HG02970 (cell line): Measurements from ENCODE around the gene GPR68.

ENCODE experiments used
- ATAC-seq: cut with Tn5 transposase; IDR thresholded peaks from one replicate; pipeline ENCODE4 v1.9.1; 2021; ENCODE audit warnings: mild to moderate bottlenecking, moderate library complexity, moderate number of reproducible peaks; ENCODE audit not compliant: unreplicated experiment, low FRiP score

The GPR68 gene

GRCh38 chr14:91244501-91244901 is at the start of gene GPR68:
GPR68 (minus strand) TSS chr14:91244704; CDS start chr14:91235050, 9,654 bp downstream.
- ATAC-seq = no peak

DNA sequence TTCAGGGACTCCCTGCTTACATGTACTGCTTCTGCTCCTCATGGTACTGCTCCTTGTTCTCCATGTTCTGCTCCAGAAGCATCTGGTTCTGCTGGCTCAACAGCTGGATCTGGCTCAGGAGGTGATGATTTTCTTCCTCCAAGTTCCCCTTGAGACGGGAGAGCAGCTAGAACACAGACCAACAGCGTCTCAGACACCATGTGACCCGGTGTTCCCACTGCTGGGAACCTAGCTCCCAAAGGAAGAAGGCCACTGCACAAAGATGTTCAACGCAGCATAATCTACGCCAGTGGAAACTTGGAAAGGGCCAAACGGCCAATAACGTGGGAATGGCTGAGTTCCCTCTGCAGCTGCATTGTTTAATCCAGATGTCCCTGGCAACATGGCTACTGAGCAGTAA is 49.6 kb upstream of the GPR68 start:
- ATAC-seq = no peak

GRCh38 chr14:91293281-91293680 is 48.8 kb upstream of the GPR68 start:
- ATAC-seq = no peak

DNA sequence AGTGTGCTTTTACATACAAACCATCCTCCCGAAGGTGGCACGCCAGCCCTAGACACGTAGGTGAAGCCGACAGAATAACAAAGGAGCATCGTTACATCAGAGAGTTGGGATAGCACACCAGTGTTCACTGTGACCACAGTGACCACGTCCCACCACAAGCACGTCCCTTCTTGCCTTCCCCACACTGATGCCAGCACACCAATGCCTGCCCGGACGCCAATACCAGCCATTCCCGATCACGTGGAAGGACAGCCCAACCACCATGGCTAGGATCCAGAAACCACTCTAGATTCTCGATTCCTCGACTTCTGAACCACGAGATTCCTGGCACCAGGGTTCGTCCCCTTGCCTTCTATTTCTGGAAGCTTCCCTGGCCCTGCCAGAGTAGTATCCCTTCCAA is 48.0 kb upstream of the GPR68 start:
- no peak for ATAC-seq

DNA sequence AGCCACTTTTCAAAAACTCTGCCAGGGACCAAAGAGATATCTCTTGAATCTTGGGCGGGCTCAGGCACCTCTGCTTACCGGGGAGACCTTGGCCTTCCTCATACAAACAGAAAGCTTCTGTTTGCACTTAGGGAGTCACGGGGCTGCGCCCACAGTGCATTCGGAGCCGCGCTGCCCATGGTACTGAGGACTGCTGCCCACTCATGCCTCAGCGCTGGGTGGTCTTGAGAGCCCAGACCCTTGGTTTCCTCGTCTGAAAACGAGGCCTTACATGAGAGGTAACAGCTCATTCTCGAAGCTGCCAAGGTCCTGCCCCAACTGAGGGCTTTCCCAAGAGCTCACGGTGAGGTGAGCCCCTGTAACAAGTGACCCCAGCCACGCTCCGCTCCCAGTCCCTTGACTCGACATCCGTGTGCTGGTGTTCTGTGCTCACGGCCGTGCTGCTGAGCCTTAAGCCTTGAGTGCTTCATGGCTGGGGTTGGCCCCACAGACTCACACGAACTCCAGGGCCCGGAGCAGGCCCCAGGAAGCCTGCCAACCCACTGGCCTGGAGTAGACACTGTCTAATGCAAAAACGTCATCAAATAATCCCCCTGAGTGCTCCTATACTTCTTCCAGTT is 47.4 kb upstream of the GPR68 start:
- ATAC-seq = no peak

- no peak for ATAC-seq
Observed at GRCh38 chr14:91290986-91291385, 46.5 kb upstream of the GPR68 start.

DNA sequence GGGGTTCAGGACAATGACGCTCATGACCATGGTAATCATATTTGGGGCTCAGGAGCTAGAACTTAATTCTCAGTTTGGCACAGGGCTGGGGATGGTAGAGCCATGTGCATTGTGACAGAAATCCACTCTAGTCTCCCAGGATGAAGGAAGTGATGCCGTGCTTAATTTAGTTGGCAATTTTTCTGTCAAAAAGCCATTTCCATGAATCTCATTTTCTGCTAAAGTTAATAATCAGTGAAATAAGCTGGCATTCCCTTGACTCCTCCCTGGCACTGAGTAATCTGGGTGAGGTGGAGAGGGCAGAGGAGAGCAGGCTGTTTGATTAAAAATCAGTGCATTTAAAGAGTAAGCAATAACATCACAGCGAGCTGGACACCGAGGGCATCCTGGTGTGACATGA is 45.0 kb upstream of the GPR68 start:
- no peak for ATAC-seq

DNA sequence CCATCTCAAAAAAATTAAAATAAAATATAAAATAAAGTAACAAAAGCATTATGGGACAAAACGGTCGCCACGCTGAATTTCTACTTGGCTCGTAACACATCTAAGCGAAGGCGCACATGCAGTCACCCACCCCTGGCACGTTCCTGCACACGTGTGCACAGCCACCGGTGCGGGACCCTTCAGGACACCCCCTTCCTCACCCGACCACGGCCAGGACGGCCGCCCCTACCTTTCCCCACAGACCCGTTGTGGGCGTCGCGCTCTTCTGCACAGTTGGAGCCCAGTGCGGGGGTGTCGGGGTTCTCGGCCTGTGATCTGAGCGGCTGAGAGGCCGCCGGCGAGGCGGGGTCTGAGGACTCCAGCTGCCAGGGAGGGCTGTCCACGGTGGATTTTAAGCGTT is 44.4 kb upstream of the GPR68 start:
- ATAC-seq = no peak

- ATAC-seq = no peak
Observed at GRCh38 chr14:91286530-91286937, 42.0 kb upstream of the GPR68 start.

DNA sequence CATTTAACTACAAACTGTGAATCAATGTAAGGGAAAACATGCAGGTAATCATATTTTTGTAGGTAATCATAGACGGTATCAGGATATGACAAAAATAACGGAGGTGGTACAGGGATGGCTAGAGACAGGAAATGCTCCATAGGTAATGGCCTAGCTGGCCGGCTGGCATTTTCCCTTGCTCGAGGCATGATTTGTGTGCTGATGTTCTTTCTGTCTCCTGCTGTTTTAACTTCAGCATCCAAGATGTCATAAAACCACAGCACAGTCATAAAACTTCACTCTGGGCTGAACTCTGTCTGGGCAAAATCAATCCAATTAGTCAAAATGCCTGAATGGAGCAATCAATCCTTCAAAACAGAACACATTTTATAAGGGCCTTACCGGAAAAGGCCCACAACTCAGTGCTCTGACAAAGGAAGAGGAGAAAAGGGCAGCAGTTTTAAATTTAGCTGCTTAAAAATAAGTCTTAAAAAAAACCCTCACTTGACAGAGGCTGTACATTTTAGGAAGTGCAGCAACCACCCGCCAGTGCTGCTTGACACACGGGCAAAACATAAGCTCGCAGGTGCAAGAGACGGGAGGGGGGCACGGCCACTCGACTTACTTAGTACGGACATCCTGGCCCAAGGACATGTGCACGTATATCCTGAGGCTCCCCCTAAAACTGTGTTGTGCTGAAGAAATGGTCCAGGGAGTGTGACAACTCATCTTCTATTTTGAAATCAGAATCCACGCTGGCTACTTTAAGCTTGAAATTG is 40.5 kb upstream of the GPR68 start:
- no peak for ATAC-seq

DNA sequence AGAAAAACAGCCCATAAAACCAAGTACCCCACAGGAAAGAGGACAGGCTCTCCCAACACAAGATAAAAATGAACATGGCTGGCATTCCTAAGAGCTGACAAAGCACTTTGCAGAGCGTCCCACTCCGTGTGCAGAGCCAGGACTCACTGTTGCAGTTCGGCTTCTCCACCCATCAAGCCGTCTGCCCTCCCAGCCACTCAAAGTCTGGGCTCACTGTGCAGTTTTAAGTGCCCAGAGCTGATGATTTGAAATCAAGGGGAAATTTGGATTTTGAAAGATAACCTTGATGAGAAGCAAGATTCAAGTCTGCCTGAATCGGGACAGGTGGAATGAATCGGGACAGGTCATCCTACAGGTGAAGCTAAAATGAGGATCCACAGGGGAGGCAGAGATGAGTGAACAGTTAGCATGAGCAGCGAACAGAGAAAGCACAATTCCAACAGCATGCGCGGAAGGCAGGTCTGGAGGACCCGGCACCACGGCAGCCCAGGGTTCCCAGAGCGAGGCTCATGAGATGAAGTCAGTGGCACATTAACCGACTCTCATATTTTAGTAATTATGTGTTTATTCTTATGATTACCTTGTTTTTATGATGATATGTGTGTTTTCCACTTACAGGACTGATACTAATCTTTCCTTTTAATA is 39.8 kb upstream of the GPR68 start:
- ATAC-seq = no peak

GRCh38 chr14:91283666-91284065 is 39.2 kb upstream of the GPR68 start:
- no peak for ATAC-seq

- no peak for ATAC-seq
Observed at GRCh38 chr14:91282954-91283645, 38.6 kb upstream of the GPR68 start.

GRCh38 chr14:91281346-91281745 is 36.8 kb upstream of the GPR68 start:
- no peak for ATAC-seq

GRCh38 chr14:91280129-91280528 is 35.6 kb upstream of the GPR68 start:
- no peak for ATAC-seq

DNA sequence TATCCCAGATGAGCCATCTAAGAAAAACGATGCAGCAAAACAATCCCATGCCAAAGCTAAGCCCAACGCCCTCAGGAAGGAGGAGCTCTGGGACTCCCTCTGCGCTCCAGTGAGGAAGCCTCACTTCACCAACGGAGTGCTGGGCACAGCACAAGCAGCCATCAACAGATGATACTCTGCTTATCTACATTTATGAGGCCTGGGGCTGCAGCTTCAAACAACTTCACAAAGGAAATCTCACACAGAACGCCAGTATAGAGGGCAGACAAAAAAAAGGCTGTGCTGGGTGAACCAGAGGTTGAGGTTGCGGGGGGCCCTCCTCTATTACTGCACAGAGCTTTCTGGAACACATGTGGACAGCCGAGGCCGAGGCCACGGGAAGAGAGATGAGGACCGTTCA is 34.9 kb upstream of the GPR68 start:
- no peak for ATAC-seq

- ATAC-seq = no peak
Observed at GRCh38 chr14:91278383-91278715, 33.8 kb upstream of the GPR68 start.

- ATAC-seq = no peak
Observed at GRCh38 chr14:91277546-91278382, 33.3 kb upstream of the GPR68 start.

DNA sequence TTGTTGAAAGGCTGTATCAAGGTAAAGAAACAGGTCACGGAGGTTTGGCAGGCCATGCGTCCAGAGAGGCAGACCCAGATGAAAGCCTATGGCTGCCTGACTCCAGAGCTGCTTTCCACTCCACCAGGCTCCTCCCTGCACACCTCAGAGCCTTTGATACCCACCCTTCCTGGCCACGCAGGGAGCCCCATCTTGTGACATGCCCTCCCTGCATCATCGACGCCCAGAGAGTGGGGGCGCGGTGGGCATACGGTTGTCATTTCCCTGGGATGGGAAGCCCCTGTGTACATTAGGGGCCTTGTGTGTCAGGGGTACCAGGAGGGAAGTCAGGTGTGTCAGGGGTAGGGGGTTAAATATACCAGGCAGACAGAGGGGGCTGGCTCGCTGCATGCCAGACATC is 30.3 kb upstream of the GPR68 start:
- no peak for ATAC-seq

- ATAC-seq = no peak
Observed at GRCh38 chr14:91273885-91274273, 29.4 kb upstream of the GPR68 start.
